ENCODE measurements around the gene TTLL11. TPM values are rescaled to one million over a fixed set of nuclear protein-coding genes. Genes with fewer than 3 reads are reported as not detected.

TTLL11 gene
- total RNA-seq, 2 experiments from 2014 or later = 3.3 to 6.9 TPM

DNA sequence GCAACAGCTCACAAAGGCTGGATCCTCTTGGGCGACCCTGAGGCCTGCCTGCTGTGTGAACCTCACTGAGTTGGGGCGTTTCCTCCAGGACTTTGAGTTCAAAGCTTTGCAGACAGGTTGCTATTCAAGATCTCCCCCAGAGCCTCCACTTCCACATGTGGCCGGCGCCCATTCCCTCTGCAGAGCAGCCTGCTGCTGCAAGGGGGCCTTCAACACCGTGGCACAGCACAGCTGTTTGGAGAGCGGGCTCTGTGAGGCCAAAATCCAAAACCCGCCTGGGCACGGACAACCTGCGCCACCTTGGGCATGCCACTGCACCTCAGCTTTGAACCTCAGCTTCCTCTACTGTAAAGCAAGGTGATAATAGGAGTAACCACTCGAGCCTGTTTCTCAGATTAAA is 281.4 kb downstream of the TTLL11 start:
- Histone ChIP-seq H3K4me2 (ENCODE audit: low read length) (no peak overlapping the region), H3K4me1 (ENCODE audit: insufficient read depth, low read length, poor library complexity, severe bottlenecking) (no peaks in the 10 kb centered on the region), H3K9me3 (ENCODE audit: low read length) (no peaks in the 10 kb centered on the region), H3K9me2 (ENCODE audit: insufficient read depth, low read length) (no peaks in the 10 kb centered on the region), H4K20me1 (ENCODE audit: insufficient read depth, low read length) (no peaks in the 10 kb centered on the region), H3K4me3 (ENCODE audit: low read depth, low read length, poor library complexity, severe bottlenecking) (no peak overlapping the region), H3K36me3 (ENCODE audit: insufficient read depth, low read length) (no peaks in the 10 kb centered on the region), H3K79me2 (ENCODE audit: insufficient read depth, low read depth, low read length) (no peaks in the 10 kb centered on the region), H2AFZ (ENCODE audit: low read length) (no peak overlapping the region), H3K27ac (ENCODE audit: low read depth, low read length, poor library complexity, severe bottlenecking) (no peak overlapping the region)
- intact Hi-C loops (cut with micrococcal nuclease; ENCODE audit: unreplicated experiment) = no loop called here
- TF ChIP-seq EZH2phosphoT487 (IDR thresholded peaks at IDR 0.05; ENCODE audit: borderline replicate concordance, low read depth, low read length) = no peak
- TF ChIP-seq, protein P1, sequence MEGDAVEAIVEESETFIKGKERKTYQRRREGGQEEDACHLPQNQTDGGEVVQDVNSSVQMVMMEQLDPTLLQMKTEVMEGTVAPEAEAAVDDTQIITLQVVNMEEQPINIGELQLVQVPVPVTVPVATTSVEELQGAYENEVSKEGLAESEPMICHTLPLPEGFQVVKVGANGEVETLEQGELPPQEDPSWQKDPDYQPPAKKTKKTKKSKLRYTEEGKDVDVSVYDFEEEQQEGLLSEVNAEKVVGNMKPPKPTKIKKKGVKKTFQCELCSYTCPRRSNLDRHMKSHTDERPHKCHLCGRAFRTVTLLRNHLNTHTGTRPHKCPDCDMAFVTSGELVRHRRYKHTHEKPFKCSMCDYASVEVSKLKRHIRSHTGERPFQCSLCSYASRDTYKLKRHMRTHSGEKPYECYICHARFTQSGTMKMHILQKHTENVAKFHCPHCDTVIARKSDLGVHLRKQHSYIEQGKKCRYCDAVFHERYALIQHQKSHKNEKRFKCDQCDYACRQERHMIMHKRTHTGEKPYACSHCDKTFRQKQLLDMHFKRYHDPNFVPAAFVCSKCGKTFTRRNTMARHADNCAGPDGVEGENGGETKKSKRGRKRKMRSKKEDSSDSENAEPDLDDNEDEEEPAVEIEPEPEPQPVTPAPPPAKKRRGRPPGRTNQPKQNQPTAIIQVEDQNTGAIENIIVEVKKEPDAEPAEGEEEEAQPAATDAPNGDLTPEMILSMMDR (conservative IDR thresholded peaks at IDR 0.05; ENCODE audit: low read length) = no peak
- DNase-seq (ENCODE audit: low spot score) = no peak
- ChIA-PET POLR2A (no interaction called here), CTCF (ENCODE audit: unreplicated experiment) (no interaction called here)
- no TSS peak for BruUV-seq (replicated peaks)

DNA sequence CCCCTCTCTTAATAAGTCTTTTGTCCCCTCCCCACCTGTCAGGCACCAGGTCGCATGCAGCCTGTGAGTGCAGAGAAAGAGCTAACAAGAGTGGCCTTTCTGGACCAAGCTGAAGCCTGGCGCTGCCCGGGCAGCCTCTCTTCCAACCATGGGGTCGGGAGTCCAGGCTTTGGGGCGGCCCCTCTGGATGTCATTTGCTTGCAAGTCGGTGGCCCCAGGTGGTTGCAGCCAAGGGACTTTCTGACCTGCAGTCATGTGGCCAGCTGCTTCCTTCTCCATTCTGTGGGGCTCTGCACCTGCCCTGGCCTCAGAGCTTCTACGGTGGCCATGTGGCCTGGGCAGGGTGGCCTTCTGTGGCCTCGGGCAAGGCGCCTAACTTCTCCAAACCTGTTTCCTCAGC is 282.0 kb downstream of the TTLL11 start:
- H3K9me2 ChIP-seq (ENCODE audit: insufficient read depth, low read length) = no peaks in the 10 kb centered on the region
- H4K20me1 ChIP-seq (ENCODE audit: insufficient read depth, low read length) = no peaks in the 10 kb centered on the region
- no peaks in the 10 kb centered on the region for H3K9me3 ChIP-seq (ENCODE audit: low read length)
- CTCF ChIA-PET (ENCODE audit: unreplicated experiment) = no interaction called here
- H3K4me1 ChIP-seq (ENCODE audit: insufficient read depth, low read length, poor library complexity, severe bottlenecking) = no peaks in the 10 kb centered on the region
- H3K36me3 ChIP-seq (ENCODE audit: insufficient read depth, low read length) = no peaks in the 10 kb centered on the region
- DNase-seq (ENCODE audit: low spot score) = no peak
- H2AFZ ChIP-seq (ENCODE audit: low read length) = no peak overlapping the region
- no peak overlapping the region for H3K27ac ChIP-seq (ENCODE audit: low read depth, low read length, poor library complexity, severe bottlenecking)
- H3K4me3 ChIP-seq (ENCODE audit: low read depth, low read length, poor library complexity, severe bottlenecking) = no peak overlapping the region
- intact Hi-C loops (cut with micrococcal nuclease; ENCODE audit: unreplicated experiment) = no loop called here
- no peak overlapping the region for H3K4me2 ChIP-seq (ENCODE audit: low read length)
- no peaks in the 10 kb centered on the region for H3K79me2 ChIP-seq (ENCODE audit: insufficient read depth, low read depth, low read length)
- BruUV-seq (replicated peaks) = no TSS peak
- POLR2A ChIA-PET = no interaction called here
- TF ChIP-seq EZH2phosphoT487 (IDR thresholded peaks at IDR 0.05; ENCODE audit: borderline replicate concordance, low read depth, low read length) = no peak
- TF ChIP-seq, protein P1 (conservative IDR thresholded peaks at IDR 0.05; ENCODE audit: low read length) = no peak

- Histone ChIP-seq H3K4me1 (ENCODE audit: insufficient read depth, low read length, poor library complexity, severe bottlenecking) (no peaks in the 10 kb centered on the region), H3K9me3 (ENCODE audit: low read length) (no peaks in the 10 kb centered on the region), H3K79me2 (ENCODE audit: insufficient read depth, low read depth, low read length) (no peaks in the 10 kb centered on the region), H3K4me2 (ENCODE audit: low read length) (no peak overlapping the region), H3K27ac (ENCODE audit: low read depth, low read length, poor library complexity, severe bottlenecking) (no peak overlapping the region), H2AFZ (ENCODE audit: low read length) (no peak overlapping the region), H4K20me1 (ENCODE audit: insufficient read depth, low read length) (no peaks in the 10 kb centered on the region), H3K4me3 (ENCODE audit: low read depth, low read length, poor library complexity, severe bottlenecking) (no peak overlapping the region), H3K9me2 (ENCODE audit: insufficient read depth, low read length) (no peaks in the 10 kb centered on the region), H3K36me3 (ENCODE audit: insufficient read depth, low read length) (no peaks in the 10 kb centered on the region)
- intact Hi-C loops (cut with micrococcal nuclease; ENCODE audit: unreplicated experiment) = no loop called here
- ChIA-PET POLR2A (no interaction called here), CTCF (ENCODE audit: unreplicated experiment) (no interaction called here)
- TF ChIP-seq EZH2phosphoT487 (IDR thresholded peaks at IDR 0.05; ENCODE audit: borderline replicate concordance, low read depth, low read length) = no peak
- TF ChIP-seq, protein P1 (conservative IDR thresholded peaks at IDR 0.05; ENCODE audit: low read length) = no peak
- BruUV-seq (replicated peaks) = no TSS peak
- DNase-seq (ENCODE audit: low spot score) = no peak
These were observed 282.6 kb downstream of the TTLL11 start for GRCh38 chr9:121810489-121810888.
